Measurements from ENCODE around the gene NOTCH3. TPM values are rescaled to one million over a fixed set of nuclear protein-coding genes. Genes with fewer than 3 reads are reported as not detected.

The NOTCH3 gene
- total and polyA plus RNA-seq, 2 of the 8 experiments (the other 6 are each of a cell fraction or from before 2014, with no cell fraction given), result 37.5 to 107 TPM

- Histone ChIP-seq H3K27ac (ENCODE audit: low read depth, low read length) (no peak overlapping the region), H4K20me1 (replicated peaks in 1 of 2; ENCODE audit: control insufficient read depth in 1 of 2, insufficient read depth in 2 of 2, low read length in 2 of 2) (peaks cover 26 to 34% of the 10 kb centered on the region in 2 experiments), H3K4me1 (replicated peaks in 1 of 4; ENCODE audit: control insufficient read depth in 3 of 4, insufficient read depth in 4 of 4, low read length in 3 of 4) (peaks cover 0 to 11% (median 4%) of the 10 kb centered on the region in 4 experiments; a peak in 5 of 7 replicates), H2BK12ac (ENCODE audit: low read depth, low read length) (no peak overlapping the region), H3K4me2 (ENCODE audit: insufficient read depth in 1 of 2, low read depth in 2 of 2, low read length in 2 of 2) (no peak overlapping the region), H4K91ac (replicated peaks; ENCODE audit: insufficient read length, low read length) (no peak overlapping the region), H2BK15ac (ENCODE audit: low read length) (no peak overlapping the region), H3K23ac (ENCODE audit: insufficient read length) (no peak overlapping the region), H3K4me3 (ENCODE audit: extremely low read depth in 1 of 4, insufficient read depth in 2 of 4, low read depth in 3 of 4, low read length in 4 of 4) (no peak overlapping the region), H3K9me3 (ENCODE audit: insufficient read depth in 2 of 2, low read depth in 1 of 2, low read length in 1 of 2) (no peaks in the 10 kb centered on the region), H3K56ac (replicated peaks; ENCODE audit: insufficient read length, low read depth, low read length) (no peak overlapping the region), H2AFZ (ENCODE audit: low read length) (no peak overlapping the region), H3K79me1 (ENCODE audit: low read depth, low read length) (peaks cover 24% of the 10 kb centered on the region), H3K79me2 (ENCODE audit: control insufficient read depth in 1 of 2, insufficient read depth in 2 of 2, low read length in 2 of 2) (peaks cover 0 to 11% of the 10 kb centered on the region in 2 experiments; a peak in 2 of 4 replicates), H2BK120ac (replicated peaks; ENCODE audit: low read depth, low read length) (no peak overlapping the region), H3K27me3 (replicated peaks in 1 of 4; ENCODE audit: control insufficient read depth in 3 of 4, extremely low read depth in 1 of 4, insufficient read depth in 3 of 4, low read length in 3 of 4) (no peaks in the 10 kb centered on the region), H3K4ac (replicated peaks; ENCODE audit: insufficient read length, low read depth, low read length) (no peak overlapping the region), H4K5ac (ENCODE audit: insufficient read length, low read depth, low read length) (no peak overlapping the region), H3K23me2 (ENCODE audit: low read depth, low read length) (no peaks in the 10 kb centered on the region), H3K14ac (ENCODE audit: insufficient read length) (no peak overlapping the region), H3K9ac (replicated peaks in 1 of 4; ENCODE audit: extremely low read depth in 1 of 4, low read depth in 3 of 4, low read length in 3 of 4) (no peak overlapping the region), H3K36me3 (ENCODE audit: control insufficient read depth in 2 of 4, insufficient read depth in 4 of 4, low read length in 3 of 4) (peaks cover 9 to 48% (median 23%) of the 10 kb centered on the region in 4 experiments; a peak in 6 of 8 replicates), H2BK20ac (ENCODE audit: low read length) (no peak overlapping the region), H4K8ac (ENCODE audit: extremely low read depth, insufficient read depth, low read length) (no peak overlapping the region), H2AK5ac (ENCODE audit: low read depth, low read length) (no peak overlapping the region), H3K18ac (ENCODE audit: extremely low read depth, low read length) (no peak overlapping the region), H2BK5ac (ENCODE audit: low read depth, low read length) (no peak overlapping the region)
- no peak for FAIRE-seq
- ChIA-PET CTCF (ENCODE audit: partially characterized antibody) (interaction anchor here (0.9 to 2.3 kb wide), 4 partner anchors 8 to 94 kb away, joined by 3 to 6 read pairs (median 3); partner anchors contain the start of gene EPHX3), POLR2A (ENCODE audit: partially characterized antibody) (interaction anchor here (0.7 to 5.0 kb wide), 3 partner anchors 8 to 98 kb away, joined by 3 to 21 read pairs (median 3); no protein-coding TSS in a partner anchor)
- 85% methylated on average over 18 of the region's 20 CpGs; no CpG with 5 or more reads in 1 of the 2 experiments for WGBS, 2 experiments (ENCODE audit: extremely low coverage in 1 of 2, insufficient coverage in 1 of 2, insufficient read length in 1 of 2, insufficient replicate concordance in 2 of 2, low coverage in 1 of 2, low lambda C conversion rate in 2 of 2, missing lambda C conversion rate in 1 of 2)
- no peak for DNase-seq (ENCODE audit: low read depth in 1 of 2, low spot score in 2 of 2)
- TF ChIP-seq CEBPB (IDR thresholded peaks at IDR 0.05; ENCODE audit: low read depth, low read length) (no peak), SRF (IDR thresholded peaks at IDR 0.05; ENCODE audit: low read depth, low read length) (no peak), USF2 (IDR thresholded peaks at IDR 0.05; ENCODE audit: low read length) (no peak), ZNF274 (IDR thresholded peaks at IDR 0.05; ENCODE audit: borderline replicate concordance, extremely low read depth, low read length) (no peak), TBP (IDR thresholded peaks at IDR 0.05; ENCODE audit: low read depth, low read length) (no peak), NANOG (IDR thresholded peaks at IDR 0.05; ENCODE audit: insufficient read depth, low read depth, low read length, poor library complexity, severe bottlenecking) (no peak), GTF2F1 (IDR thresholded peaks at IDR 0.05; ENCODE audit: borderline replicate concordance, low read depth, low read length) (no peak), CBX8 (IDR thresholded peaks at IDR 0.05; ENCODE audit: borderline replicate concordance, low read depth, low read length) (no peak), E2F6 (IDR thresholded peaks at IDR 0.05) (no peak), YY1 (IDR thresholded peaks at IDR 0.05; ENCODE audit: low read depth, low read length) (no peak)
Observed at GRCh38 chr19:15247107-15248014, 46.6 kb upstream of the NOTCH3 start.

Measured in H1 (cell line).